GM18868 (cell line): Measurements from ENCODE around the gene CUL9.

Experiments used
- ATAC-seq: cut with Tn5 transposase; IDR thresholded peaks from one replicate; pipeline ENCODE4 v1.9.1; 2021; ENCODE audit warnings: mild to moderate bottlenecking, moderate library complexity; ENCODE audit not compliant: unreplicated experiment

CUL9 gene

GRCh38 chr6:43226192-43226851 lies 44.3 kb downstream of the CUL9 start:
- ATAC-seq, result no peak

GRCh38 chr6:43228951-43229802 lies 47.2 kb downstream of the CUL9 start, which contains the start of gene DNPH1:
TSS of gene DNPH1 (minus strand) at chr6:43229481. CDS start at chr6:43229456, 25 bp downstream.
- ATAC-seq, result peak; percentile 67

DNA sequence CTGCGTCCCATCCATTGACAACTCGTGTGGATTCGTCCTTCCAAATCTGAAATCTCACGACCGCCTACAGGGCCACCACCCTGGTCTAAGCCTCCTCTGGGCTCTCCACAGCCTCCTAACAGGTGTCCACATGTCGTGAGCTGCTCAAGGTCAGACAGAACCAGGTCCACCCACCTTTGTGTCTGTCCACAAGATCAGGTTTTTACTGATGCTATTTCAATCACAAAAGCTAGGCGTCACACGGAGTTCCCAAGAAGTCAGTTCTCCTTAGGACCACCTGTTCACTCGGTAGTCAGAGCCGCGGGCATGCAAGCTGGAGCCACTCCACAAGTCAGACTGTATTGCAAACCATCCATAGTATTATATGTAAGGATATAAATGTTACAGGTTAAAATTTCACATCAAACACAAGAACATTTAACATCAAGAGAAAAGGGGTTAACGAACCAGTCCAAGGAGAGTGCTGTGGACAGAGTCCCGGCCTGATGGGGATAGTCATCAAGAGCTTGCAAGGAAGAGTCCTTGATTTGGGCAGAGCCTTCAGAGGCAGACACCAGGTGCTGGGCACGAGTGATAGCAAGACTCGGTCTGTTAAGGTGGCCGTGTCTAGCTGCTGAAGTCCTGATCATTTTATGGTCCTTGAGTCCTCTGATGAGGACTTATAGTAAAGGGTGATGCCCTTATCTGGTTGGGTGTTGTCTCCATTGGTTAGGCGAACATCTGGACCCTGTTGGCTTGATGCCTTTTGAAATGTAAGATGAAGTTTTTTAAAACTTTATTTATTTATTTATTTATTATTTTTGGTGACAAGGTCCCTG lies 48.0 kb downstream of the CUL9 start:
- ATAC-seq, result no peak

DNA sequence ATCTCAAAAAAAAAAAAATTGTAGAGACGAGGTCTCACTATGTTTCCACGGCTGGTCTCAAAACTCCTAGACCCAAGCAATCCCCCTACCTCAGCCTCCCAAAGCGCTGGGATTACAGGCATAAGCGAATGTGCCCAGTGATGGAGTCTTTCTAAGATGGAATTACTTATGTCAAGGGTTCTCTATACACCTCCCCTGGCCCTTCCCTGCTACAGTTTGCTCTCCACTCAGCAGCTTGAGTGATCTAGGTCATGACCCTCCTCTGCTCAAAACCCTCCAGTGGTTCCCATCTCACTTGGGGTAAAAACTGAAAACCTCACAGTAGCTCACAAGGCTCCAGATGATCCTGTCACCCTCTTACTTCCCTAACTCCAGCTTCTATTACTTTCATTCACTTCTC lies 49.1 kb downstream of the CUL9 start:
- ATAC-seq, result no peak

- ATAC-seq, result no peak
These were observed 49.9 kb downstream of the CUL9 start for GRCh38 chr6:43231735-43232450.

GRCh38 chr6:43235841-43236240 lies 53.8 kb downstream of the CUL9 start:
- no peak for ATAC-seq

DNA sequence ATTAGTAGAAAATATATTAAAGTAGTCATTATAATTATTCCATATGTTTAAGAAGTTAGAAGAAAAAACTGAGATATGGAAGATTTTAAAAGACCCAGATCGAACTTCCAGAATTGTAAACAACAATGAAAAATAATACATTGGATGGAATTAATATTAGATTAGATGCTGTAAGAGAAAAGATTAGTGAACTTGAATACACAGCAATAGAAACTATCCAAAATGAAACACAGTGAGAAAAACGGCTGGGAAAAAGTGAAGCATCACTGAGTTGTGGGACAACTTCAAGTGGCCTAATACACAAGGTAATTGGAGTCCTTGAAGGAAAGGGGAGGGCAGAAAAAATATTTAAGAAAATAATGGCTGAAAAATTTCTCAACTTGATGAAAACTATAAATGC lies 57.1 kb downstream of the CUL9 start:
- no peak for ATAC-seq

DNA sequence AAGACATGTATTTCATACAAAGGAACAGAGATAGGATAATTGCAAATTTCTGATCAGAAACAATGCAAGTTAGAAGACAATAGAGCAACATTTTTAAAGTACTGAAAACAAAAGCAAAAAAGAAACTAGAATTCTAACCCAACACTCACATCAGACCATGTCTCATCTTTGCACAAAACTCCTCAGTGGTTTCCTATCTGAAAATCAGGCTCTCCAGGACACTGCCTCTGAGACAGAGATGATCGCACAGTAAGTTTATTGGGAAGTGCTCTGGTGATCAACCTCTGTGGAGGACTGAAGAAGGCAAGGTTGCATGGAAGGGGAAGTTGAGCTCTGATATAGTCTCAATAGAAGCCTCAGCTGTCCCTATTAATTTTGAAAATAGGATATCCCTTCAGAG lies 59.0 kb downstream of the CUL9 start:
- ATAC-seq, result no peak

DNA sequence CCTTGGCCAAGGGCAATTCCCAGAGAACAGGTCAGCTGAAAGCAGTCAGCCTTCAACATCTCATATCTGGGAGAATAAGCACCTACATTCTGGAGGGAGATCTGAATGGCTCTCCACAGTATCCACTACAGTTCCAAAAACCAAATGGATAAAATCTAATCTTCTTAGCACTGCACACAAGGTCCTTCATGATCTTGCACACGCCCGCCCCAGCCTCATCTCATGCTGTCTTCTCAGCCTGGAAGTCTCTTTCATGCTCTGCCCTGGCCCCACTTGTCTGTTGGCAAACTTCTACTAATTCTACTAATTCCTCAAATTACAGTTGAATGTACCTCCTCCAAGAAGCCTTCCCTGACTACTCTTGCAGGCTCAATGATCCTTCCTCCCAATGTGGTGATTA lies 59.5 kb downstream of the CUL9 start:
- no peak for ATAC-seq

GRCh38 chr6:43242908-43243663 lies 61.1 kb downstream of the CUL9 start, which contains the start of gene TTBK1:
TSS of gene TTBK1 (plus strand) at chr6:43243481. CDS start at chr6:43246661, 3,180 bp downstream.
- no peak for ATAC-seq

DNA sequence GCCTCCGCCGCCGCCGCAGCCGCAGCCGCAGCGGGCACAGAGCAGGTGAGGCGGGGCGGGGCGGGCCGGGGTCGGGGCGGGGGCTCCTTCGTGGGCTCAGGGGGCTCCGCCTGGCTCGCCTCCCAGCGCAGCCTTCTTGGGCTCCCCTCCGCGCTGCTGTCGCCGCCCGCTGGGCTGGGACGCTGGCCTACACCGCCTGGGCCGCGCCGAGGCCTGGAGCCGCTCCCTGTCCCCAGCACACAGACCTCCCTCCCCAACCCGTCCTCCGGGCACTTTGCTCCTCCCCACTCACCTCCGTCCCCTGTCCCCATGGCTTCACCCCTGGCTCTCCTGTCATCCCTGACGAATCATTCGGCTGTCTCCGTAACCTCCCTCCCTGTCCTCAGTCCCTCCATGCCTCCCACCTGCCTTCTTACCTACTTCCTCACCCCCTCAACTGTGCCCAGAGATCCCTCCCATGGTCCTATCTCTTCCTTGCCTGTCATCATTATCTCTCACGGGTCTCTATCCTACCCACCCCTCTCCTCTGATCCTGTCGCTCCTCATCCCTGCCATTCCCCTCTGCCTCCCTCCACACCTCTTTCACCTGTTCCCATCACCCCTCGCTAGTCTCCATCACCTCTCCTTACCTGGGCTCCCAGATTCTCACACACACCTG lies 61.8 kb downstream of the CUL9 start:
- no peak for ATAC-seq

GRCh38 chr6:43246301-43247113 lies 64.5 kb downstream of the CUL9 start:
- peak; percentile 9 for ATAC-seq

DNA sequence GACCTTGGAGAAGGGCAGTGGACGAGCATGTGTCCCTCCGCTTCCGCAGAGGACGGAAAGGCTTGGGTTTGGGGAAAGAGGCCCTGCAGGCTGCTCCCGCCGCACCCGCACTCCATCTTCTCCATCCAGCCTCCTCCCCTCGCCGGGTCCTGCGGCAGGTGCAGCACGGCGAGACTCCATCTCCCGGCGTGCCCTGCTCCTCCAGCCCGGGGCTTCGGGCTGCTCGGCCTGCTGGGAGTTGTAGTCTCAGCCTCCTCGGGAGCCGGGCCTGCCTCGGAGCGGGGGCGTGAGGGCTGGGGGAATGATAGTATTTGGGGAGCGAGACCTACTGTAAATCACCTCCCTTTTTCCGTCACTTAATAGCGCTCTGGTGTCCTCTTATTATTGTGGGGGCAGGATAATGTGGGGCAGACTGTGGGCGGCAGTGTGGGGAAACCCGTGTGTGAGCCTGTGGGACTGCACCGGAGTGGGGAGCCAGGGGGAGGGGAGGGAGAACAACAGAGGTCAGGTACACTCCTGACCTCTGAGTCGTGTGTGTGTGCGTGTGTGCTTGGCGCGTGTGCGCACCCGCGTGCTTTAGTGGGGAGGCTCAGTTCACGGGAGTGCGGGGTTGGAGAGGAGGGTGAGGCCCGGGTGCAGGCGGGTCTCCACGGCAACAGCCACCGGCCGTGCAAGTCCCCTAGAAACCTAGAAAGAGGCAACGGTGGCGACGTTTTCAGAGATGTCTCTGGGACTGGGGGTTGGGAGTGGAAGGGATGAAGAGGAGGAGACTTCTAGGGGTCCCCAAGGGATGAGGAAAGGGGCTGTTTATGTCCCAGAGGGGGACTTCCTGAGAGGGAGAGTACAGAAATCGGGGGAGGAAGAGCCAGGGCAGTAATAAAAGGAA lies 65.4 kb downstream of the CUL9 start:
- peak; percentile 92 for ATAC-seq

- ATAC-seq, result no peak
These were observed 66.1 kb downstream of the CUL9 start for GRCh38 chr6:43248101-43248500.

DNA sequence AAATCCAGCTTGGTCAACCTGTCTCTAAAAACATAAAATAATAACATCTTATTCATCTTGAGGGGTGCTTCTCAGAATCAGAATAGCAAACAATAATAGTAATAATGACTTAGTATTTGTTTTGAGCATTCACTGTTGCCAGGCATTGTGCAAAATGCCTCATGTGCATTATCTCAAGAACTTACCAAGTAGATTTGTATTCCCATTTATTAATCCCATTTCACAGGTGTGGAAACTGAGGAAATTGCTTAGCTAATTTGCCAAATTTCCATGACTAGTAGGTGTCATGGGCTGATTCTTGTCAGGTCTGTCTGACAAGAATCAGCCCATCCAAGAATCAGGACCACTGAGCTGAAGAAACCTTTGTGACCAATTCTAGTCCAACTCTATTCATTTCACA lies 66.8 kb downstream of the CUL9 start:
- no peak for ATAC-seq

DNA sequence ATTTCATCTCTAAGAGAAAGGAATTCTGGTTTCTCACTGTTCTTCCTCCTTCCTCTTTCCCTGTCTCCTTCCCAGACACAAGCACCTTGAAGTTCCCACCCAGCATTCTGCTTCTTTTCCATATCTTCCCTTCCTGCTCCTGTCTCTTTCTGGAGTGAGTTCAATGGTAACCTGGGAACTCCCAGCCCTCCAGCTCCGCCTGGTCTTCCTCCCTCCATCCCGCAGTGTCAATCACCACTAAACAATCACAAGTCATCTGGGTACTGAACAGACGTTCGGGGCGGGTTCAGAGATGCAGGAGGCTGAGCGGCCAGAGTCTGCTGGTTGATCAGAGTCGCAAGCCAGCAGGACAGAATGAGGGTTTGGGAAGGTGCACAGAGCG lies 69.0 kb downstream of the CUL9 start:
- peak; percentile 46 for ATAC-seq

- ATAC-seq, result no peak
These were observed 71.4 kb downstream of the CUL9 start for GRCh38 chr6:43253401-43253800.
